EL (cell line): Measurements from ENCODE around the gene FAM47E.
A peak's percentile ranks its signal among the peaks of the same experiment; 100 is the strongest.
"Not testable (repeated sequence)": the region's sequence is repeated elsewhere in the genome, so short reads cannot be mapped to it uniquely, and the experiment has no call there.

Experiments
- DNase-seq: peaks from one replicate; pipeline ENCODE4 v3.0.0-alpha.2; 2016

Gene FAM47E

DNA sequence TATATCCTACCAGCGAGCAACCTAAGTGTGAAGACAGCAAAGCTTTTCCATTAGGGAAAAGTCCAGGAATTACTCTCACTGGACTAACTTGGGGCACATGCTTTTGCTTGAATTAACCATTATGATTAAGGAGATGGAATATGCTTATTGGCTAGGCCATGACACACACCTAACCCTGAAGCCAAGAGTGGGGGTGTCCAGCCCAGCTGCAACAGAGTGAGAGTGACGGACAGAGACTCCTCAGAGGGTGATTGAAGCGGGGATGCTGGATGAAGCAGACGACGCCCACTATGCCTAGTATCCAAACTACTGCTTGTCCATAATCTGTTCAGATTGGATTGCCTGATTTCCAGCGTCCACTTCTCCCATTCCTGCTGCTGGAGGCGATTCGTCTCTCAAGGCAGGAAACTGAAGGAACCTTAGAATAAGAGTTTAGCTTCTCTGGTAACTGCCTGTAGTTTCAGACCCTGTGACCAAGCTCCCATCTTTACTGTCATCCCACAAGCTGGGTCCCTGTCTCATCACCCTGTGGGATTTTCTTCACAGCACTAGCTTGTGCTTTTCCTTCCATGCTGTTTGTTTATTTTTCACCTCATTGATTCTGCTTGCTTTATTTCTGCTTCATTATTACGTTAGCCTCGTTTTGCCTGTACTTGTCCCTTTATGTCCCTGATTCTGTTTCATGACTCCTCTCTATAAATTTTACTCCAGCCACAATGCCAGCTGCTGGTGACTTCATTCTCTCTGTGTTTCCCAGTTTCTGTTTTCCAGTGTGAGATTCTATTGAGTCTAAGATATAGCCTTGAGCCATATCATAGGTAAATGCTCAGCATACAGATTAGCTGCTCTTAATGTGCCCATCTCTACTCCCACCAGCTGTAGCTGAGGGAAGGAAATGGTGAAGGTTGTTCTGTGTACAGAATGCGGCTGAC, 19.0 kb downstream of the FAM47E start:
- DNase-seq = no peak

- no peak for DNase-seq
These were observed 19.7 kb downstream of the FAM47E start for GRCh38 chr4:76271248-76271647.

GRCh38 chr4:76272073-76272472, 20.6 kb downstream of the FAM47E start:
- no peak for DNase-seq

- no peak for DNase-seq
These were observed 21.1 kb downstream of the FAM47E start for GRCh38 chr4:76272582-76272981.

DNA sequence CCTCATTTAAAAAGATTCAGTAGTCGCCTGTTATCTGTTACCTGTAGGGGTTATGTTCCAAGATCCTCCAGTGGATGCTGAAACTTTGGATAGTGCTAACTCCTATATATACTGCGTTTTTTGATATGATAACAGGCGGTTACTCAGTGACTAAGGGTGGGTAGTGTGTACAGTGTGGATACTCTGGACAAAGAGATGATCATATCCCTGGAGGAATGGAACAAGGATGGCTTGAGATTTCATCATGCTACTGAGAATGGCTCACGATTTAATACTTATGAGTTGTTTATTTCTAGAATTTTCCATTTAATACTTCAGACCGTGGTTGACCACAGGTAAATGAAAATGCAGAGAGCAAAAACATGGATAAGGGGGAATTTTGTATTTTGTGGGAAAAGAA, 21.5 kb downstream of the FAM47E start:
- no peak for DNase-seq

- no peak for DNase-seq
These were observed 24.1 kb downstream of the FAM47E start for GRCh38 chr4:76275486-76276124.

- no peak for DNase-seq
These were observed 25.3 kb downstream of the FAM47E start for GRCh38 chr4:76276813-76277212.

GRCh38 chr4:76277667-76278066, 26.1 kb downstream of the FAM47E start:
- DNase-seq = no peak

GRCh38 chr4:76278583-76278982, 27.1 kb downstream of the FAM47E start:
- DNase-seq = no peak

DNA sequence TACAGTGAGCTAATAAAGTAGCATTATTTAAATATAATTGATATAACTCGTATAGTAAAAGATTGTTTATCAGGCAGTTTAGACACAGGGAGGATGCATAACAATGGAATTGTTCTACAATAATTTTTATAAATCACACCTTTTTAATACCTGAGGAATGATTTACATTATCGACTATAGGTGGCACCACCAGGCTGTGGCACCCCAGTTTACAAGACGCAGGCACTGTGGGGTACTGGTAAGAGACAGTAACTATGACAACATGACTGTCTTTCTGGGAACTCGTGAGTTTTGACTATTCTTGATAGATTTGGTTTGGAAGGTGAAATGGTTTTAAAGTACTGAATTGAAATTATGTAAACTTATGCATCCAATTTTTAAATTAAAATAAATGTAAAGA, 27.9 kb downstream of the FAM47E start:
- no peak for DNase-seq

DNA sequence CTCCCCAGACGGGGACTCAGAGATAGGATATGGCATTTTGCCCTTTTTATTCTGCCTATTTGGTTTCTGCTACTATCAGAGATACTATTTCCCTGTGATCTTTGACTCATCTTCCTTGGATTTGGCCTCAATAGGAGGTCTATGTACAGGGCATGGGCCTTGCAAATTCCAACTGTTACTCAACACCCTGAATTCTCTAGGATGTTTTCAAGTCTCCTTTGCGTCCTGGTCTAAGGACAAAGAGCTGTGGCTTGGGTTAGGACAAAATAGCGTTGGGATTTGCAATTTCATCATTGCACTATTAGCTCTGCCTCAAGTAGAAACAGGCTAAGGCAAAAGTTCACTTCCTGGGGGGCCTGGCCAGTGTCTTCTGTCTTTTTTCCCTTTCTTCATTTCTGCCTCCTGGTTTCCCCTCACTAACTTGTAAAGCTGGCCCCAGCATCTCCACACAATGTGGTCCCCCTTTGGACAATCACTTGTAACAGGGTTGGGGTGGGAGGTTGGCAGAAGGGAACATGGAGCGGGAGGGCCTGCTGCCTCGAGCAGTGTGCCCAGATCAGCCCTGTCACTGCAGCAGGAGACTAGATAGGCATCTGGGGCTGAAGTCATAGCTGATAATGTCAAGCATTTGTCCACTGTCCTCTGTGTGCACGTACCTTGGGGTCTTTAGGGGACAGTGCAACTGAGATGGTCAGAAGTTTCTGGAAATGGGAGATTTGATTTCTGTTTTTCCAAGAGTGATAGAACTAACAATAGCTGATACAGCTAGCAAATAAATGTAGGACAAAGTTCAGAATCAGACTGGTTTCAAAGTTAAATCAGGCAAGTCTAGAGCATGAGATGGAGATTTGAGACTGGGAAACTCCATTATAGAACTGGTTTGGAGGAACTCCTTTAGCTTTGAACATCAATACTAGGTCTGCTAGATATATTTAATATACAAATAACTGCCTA, 29.2 kb downstream of the FAM47E start:
- no peak for DNase-seq

- DNase-seq = not testable (repeated sequence)
These were observed 30.1 kb downstream of the FAM47E start for GRCh38 chr4:76281594-76281993.

DNA sequence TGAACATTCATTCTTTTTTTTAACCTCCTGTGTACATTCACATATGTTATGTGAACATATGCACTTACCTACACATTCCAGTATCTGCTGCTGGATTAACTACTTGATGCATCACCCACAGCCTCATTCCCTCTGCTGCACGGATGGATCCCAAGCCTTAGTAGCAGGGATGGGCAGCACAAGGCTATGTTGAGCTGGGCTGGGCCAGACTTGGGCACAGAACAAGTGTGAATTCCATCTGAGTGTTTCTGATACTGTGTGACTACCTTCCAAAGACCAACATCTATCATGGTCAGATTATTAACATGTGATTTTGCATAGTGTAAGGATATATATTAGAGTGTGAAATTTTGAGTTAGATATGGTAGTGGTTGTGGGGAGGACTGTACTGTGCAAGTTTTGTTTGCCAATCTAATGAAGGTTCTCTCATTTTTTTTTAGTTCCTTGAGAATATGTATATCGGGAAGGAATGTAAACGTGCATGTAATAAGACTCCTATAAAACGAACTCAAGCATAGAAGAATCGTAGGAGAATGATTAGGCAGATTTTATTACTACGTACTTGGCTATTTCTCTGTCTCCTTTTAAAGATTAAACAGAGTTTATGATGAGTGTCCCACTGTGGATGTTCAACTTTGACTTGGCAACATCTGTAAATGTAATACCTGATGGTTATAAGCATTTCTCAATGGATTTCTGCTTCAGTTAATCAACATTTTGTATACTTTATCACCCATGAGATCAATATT, 31.6 kb downstream of the FAM47E start:
- DNase-seq = no peak

DNA sequence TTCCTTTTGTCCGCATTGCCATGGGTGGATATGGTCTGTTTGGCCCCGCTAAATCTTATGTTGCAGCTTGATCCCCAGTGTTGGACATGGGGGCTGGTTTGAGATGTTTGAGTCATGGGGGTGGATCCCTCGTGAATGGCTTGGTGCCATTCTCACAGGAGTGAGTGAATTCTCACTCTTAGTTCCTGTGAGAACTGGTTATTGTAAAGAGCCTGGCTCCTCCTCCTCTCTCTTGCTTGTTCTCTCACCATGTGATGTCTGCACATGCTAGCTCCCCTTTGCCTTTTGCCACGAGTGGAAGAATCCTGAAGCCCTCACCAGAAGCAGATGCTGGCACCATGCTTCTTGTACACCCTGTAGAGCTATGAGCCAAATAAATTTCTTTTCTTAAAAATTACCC, 32.4 kb downstream of the FAM47E start:
- no peak for DNase-seq

DNA sequence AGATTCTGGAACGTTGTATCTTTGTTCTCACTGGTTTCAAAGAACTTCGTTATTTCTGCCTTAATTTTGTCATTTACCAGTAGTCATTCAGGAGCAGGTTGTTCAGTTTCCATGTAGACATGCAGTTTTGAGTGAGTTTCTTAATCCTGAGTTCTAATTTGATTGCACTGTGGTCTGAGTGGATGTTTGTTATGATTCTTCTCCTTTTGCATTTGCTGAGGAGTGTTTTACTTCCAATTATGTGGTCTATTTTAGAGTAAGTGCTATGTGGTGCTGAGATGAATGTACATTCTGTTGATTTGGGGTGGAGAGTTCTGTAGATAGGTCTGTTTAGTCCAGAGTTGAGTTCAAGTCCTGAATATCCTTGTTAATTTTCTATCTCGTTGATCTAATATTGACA, 36.3 kb downstream of the FAM47E start:
- DNase-seq = not testable (repeated sequence)

DNA sequence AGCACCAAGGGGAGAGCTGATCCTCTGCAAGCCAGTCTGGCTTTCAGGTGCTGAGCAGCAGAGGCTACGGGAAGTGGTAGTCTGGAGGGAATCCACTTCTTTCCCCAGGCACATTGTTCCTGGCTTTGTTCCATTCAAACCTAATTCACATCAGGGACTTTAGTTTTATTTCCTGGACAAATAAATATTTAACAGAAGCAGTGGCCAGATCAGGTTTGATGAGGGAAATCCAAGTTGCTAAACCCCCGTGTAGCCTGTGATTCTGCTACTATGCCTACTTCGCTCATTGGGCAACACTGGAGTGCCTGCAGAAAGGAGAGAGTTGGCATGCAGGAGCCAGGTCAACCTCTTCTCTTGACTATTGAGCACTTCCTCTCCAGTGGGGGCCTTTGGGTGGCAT, 41.2 kb downstream of the FAM47E start:
- DNase-seq = no peak

DNA sequence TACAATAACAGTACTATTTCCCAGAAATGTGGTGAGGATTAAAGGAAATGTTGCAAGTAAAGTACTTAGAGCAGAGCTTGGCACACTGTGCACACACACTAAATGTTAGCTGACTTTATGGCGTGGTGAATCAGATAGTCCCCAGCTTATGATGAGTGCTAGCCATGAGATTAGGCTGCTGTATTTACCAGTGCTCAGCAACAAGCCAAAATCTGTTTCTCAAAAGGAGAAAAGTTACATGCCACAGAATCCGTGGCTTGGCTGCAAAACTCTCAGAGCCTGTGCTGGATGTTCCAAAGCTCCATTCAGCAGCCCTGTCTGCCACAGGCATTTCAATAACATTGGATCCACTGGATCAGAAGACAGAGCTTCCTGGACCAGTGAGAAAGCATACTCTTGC, 42.3 kb downstream of the FAM47E start:
- no peak for DNase-seq

- no peak for DNase-seq
These were observed 44.8 kb downstream of the FAM47E start for GRCh38 chr4:76296286-76296820.

GRCh38 chr4:76298227-76298626, 46.7 kb downstream of the FAM47E start:
- no peak for DNase-seq

DNA sequence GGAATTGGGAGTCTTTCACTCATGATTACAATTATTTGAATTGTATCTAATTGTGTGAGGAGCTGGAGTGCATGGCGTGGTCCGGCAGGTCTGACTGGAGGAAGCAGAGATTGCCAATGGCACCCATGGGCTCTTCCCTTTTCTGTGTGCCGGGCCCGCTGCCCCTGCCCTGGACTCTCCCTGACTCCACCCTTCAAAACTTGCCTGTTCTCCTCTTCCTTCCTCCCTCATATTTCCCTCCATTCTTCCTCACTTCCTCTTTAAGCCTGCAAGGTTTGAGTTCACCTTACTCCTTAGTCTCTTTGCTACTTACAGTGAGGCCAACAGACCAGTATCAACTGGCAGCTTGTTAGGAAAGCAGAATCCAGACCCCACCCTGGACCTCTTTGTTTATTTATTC, 48.5 kb downstream of the FAM47E start:
- DNase-seq = no peak

- peak; percentile 76 for DNase-seq
These were observed 49.7 kb downstream of the FAM47E start for GRCh38 chr4:76301068-76301774.

DNA sequence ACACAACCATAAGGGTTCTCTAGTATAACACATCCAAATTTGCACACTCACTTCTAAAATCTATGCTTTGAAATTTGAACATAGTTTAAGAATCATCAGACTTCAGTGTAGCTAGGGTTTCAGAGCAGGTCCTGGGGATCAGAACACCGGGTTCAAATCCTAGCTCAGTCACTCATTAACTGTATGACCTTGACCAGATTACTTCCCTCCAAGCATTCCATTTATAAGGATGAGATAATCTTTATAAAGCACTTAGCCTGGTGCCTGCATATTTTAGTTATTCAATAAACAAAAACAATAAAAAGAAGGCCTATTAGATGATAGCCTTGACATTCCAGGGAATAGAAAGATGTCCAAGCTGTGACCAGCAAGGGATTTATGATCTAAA, 50.2 kb downstream of the FAM47E start:
- peak; percentile 29 for DNase-seq
